ENCODE measurements around the gene SH3PXD2A.
A peak's percentile ranks its signal among the peaks of the same experiment; 100 is the strongest.

The SH3PXD2A gene

GRCh38 chr10:103654925-103655324 is 200.5 kb downstream of the SH3PXD2A start:
- no peak for TF ChIP-seq GATA3 (IDR thresholded peaks at IDR 0.05; ENCODE audit: low read depth, low read length)
- TF ChIP-seq GATA2 (IDR thresholded peaks at IDR 0.05; ENCODE audit: low read depth, low read length), result peak; percentile 57; the same call in 1 of the 2 replicates

GRCh38 chr10:103653581-103654037 is 201.8 kb downstream of the SH3PXD2A start:
- TF ChIP-seq GATA2 (IDR thresholded peaks at IDR 0.05; ENCODE audit: low read depth, low read length), result no peak
- no peak for TF ChIP-seq GATA3 (IDR thresholded peaks at IDR 0.05; ENCODE audit: low read depth, low read length)

GRCh38 chr10:103652599-103653281 is 202.6 kb downstream of the SH3PXD2A start:
- TF ChIP-seq GATA3 (IDR thresholded peaks at IDR 0.05; ENCODE audit: low read depth, low read length) (no peak), GATA2 (IDR thresholded peaks at IDR 0.05; ENCODE audit: low read depth, low read length) (no peak)

- TF ChIP-seq GATA3 (IDR thresholded peaks at IDR 0.05; ENCODE audit: low read depth, low read length) (no peak), GATA2 (IDR thresholded peaks at IDR 0.05; ENCODE audit: low read depth, low read length) (no peak)
Observed at GRCh38 chr10:103651783-103652476, 203.4 kb downstream of the SH3PXD2A start.

GRCh38 chr10:103651333-103651732 is 204.0 kb downstream of the SH3PXD2A start:
- no peak for TF ChIP-seq GATA3 (IDR thresholded peaks at IDR 0.05; ENCODE audit: low read depth, low read length)
- TF ChIP-seq GATA2 (IDR thresholded peaks at IDR 0.05; ENCODE audit: low read depth, low read length), result no peak

GRCh38 chr10:103649654-103650423 is 205.5 kb downstream of the SH3PXD2A start:
- no peak for TF ChIP-seq GATA3 (IDR thresholded peaks at IDR 0.05; ENCODE audit: low read depth, low read length)
- no peak for TF ChIP-seq GATA2 (IDR thresholded peaks at IDR 0.05; ENCODE audit: low read depth, low read length)

- TF ChIP-seq GATA3 (IDR thresholded peaks at IDR 0.05; ENCODE audit: low read depth, low read length) (no peak), GATA2 (IDR thresholded peaks at IDR 0.05; ENCODE audit: low read depth, low read length) (no peak)
Observed at GRCh38 chr10:103648636-103649532, 206.5 kb downstream of the SH3PXD2A start.

GRCh38 chr10:103648251-103648635 is 207.1 kb downstream of the SH3PXD2A start:
- TF ChIP-seq GATA2 (IDR thresholded peaks at IDR 0.05; ENCODE audit: low read depth, low read length), result no peak

GRCh38 chr10:103646304-103646703 is 209.1 kb downstream of the SH3PXD2A start:
- TF ChIP-seq GATA2 (IDR thresholded peaks at IDR 0.05; ENCODE audit: low read depth, low read length) (no peak), GATA3 (IDR thresholded peaks at IDR 0.05; ENCODE audit: low read depth, low read length) (no peak)

GRCh38 chr10:103645141-103646054 is 210.0 kb downstream of the SH3PXD2A start:
- TF ChIP-seq GATA3 (IDR thresholded peaks at IDR 0.05; ENCODE audit: low read depth, low read length) (no peak), GATA2 (IDR thresholded peaks at IDR 0.05; ENCODE audit: low read depth, low read length) (no peak)

- TF ChIP-seq GATA3 (IDR thresholded peaks at IDR 0.05; ENCODE audit: low read depth, low read length) (no peak), GATA2 (IDR thresholded peaks at IDR 0.05; ENCODE audit: low read depth, low read length) (no peak)
Observed at GRCh38 chr10:103643381-103643780, 212.0 kb downstream of the SH3PXD2A start.

- TF ChIP-seq GATA3 (IDR thresholded peaks at IDR 0.05; ENCODE audit: low read depth, low read length) (no peak), GATA2 (IDR thresholded peaks at IDR 0.05; ENCODE audit: low read depth, low read length) (no peak)
Observed at GRCh38 chr10:103641326-103641725, 214.1 kb downstream of the SH3PXD2A start.

Measured in SH-SY5Y (cell line).